Dedifferentiated amniotic fluid mesenchymal stem cell (primary cell): ENCODE data around the gene GOLT1A.

Source experiments
- DNase-seq: peaks from one replicate; pipeline ENCODE4 v3.0.0-alpha.2; 2016; ENCODE audit errors: extremely low spot score

The GOLT1A gene

GRCh38 chr1:204218552-204218951 is 4.8 kb upstream of the GOLT1A start:
- DNase-seq, result no peak

GRCh38 chr1:204217648-204218000 is 3.8 kb upstream of the GOLT1A start:
- DNase-seq, result no peak

GRCh38 chr1:204216880-204217647 is 3.3 kb upstream of the GOLT1A start:
- DNase-seq, result no peak

- no peak for DNase-seq
These were observed 2.4 kb upstream of the GOLT1A start for GRCh38 chr1:204216236-204216635.

GRCh38 chr1:204212715-204213114 is 1.1 kb downstream of the GOLT1A start:
- no peak for DNase-seq

- DNase-seq, result no peak
These were observed 2.7 kb downstream of the GOLT1A start for GRCh38 chr1:204211046-204211445.

- no peak for DNase-seq
These were observed 6.6 kb downstream of the GOLT1A start for GRCh38 chr1:204207136-204207616.

GRCh38 chr1:204206121-204206520 is 7.7 kb downstream of the GOLT1A start:
- no peak for DNase-seq

GRCh38 chr1:204205486-204205885 is 8.3 kb downstream of the GOLT1A start:
- DNase-seq, result no peak

- no peak for DNase-seq
These were observed 8.8 kb downstream of the GOLT1A start for GRCh38 chr1:204204944-204205343.

GRCh38 chr1:204203206-204203767 is 10.5 kb downstream of the GOLT1A start:
- DNase-seq, result no peak

GRCh38 chr1:204202481-204202880 is 11.3 kb downstream of the GOLT1A start:
- DNase-seq, result no peak

- no peak for DNase-seq
These were observed 12.3 kb downstream of the GOLT1A start for GRCh38 chr1:204201348-204202040.

- no peak for DNase-seq
These were observed 14.2 kb downstream of the GOLT1A start for GRCh38 chr1:204199579-204199978.

- peak; percentile 33 for DNase-seq
These were observed 15.1 kb downstream of the GOLT1A start for GRCh38 chr1:204198348-204199340.

GRCh38 chr1:204197068-204197467 is 16.7 kb downstream of the GOLT1A start:
- no peak for DNase-seq

- DNase-seq, result no peak
These were observed 17.6 kb downstream of the GOLT1A start, which contains the start of gene KISS1 for GRCh38 chr1:204196068-204196795. TSS of gene KISS1 (minus strand) at chr1:204196491. CDS start at chr1:204192876, 3,615 bp downstream.

- DNase-seq, result no peak
These were observed 19.0 kb downstream of the GOLT1A start for GRCh38 chr1:204194771-204195170.

- no peak for DNase-seq
These were observed 19.7 kb downstream of the GOLT1A start for GRCh38 chr1:204194080-204194479.

- no peak for DNase-seq
These were observed 21.0 kb downstream of the GOLT1A start for GRCh38 chr1:204192589-204193352.
